GM23338 (cell line): ENCODE results near the gene CHST14.

Source experiments
- CREB1 ChIP-seq: fragments of 250-450 bp; sonication (Bioruptor Pico); IDR thresholded peaks from 2 replicates; pipeline ENCODE4 v1.5.0; 2020; ENCODE audit warnings: low read depth, mild to moderate bottlenecking, moderate library complexity
- EZH2 ChIP-seq: fragments of 200-600 bp; sonication (generic); IDR thresholded peaks from one replicate; pipeline ENCODE4 v1.8.0; 2017; ENCODE audit warnings: antibody characterized with exemption, mild to moderate bottlenecking, low read depth; ENCODE audit not compliant: unreplicated experiment
- POLR2AphosphoS5 ChIP-seq: IDR thresholded peaks from 2 replicates; pipeline ENCODE4 v1.6.1; 2016; ENCODE audit warnings: antibody characterized with exemption, low read depth
- TF ChIP-seq, protein P1 (sequence below): IDR thresholded peaks from one replicate; pipeline ENCODE4 v1.6.1; 2018; ENCODE audit warnings: antibody characterized with exemption; ENCODE audit not compliant: unreplicated experiment
- TF ChIP-seq, protein P2 (sequence below), 2 experiments: fragments of 200-600 bp in 1 of 2; sonication (generic) in 1 of 2; conservative IDR thresholded peaks; 2 replicates each; pipeline versions ENCODE4 v1.5.1 to v1.6.1; 2016 to 2017; ENCODE audit warnings: antibody characterized with exemption in 2 of 2, low read depth in 2 of 2, mild to moderate bottlenecking in 2 of 2, moderate library complexity in 1 of 2
- TF ChIP-seq, protein P3 (sequence below): IDR thresholded peaks from 2 replicates; pipeline ENCODE4 v1.6.1; 2016; ENCODE audit warnings: antibody characterized with exemption

DNA sequence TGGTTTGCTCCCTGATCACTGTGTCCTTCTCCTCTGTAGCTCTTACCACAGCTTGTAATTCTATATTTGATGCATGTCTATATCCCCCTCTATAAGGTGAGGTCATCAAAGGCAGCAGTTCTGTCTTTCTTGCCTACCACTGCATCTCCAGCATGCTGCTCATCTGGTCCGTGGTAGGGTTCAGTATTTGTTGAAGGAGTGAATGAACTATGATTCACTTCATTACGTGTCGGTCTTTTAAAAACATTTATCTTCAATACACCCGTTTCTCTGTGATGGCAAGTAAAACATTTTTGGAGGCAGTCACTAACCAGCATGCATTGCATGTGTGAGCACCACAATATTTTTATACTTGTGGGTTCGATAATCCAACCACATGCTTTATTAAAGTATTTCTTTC is 27.6 kb downstream of the CHST14 start:
- TF ChIP-seq, protein P1, sequence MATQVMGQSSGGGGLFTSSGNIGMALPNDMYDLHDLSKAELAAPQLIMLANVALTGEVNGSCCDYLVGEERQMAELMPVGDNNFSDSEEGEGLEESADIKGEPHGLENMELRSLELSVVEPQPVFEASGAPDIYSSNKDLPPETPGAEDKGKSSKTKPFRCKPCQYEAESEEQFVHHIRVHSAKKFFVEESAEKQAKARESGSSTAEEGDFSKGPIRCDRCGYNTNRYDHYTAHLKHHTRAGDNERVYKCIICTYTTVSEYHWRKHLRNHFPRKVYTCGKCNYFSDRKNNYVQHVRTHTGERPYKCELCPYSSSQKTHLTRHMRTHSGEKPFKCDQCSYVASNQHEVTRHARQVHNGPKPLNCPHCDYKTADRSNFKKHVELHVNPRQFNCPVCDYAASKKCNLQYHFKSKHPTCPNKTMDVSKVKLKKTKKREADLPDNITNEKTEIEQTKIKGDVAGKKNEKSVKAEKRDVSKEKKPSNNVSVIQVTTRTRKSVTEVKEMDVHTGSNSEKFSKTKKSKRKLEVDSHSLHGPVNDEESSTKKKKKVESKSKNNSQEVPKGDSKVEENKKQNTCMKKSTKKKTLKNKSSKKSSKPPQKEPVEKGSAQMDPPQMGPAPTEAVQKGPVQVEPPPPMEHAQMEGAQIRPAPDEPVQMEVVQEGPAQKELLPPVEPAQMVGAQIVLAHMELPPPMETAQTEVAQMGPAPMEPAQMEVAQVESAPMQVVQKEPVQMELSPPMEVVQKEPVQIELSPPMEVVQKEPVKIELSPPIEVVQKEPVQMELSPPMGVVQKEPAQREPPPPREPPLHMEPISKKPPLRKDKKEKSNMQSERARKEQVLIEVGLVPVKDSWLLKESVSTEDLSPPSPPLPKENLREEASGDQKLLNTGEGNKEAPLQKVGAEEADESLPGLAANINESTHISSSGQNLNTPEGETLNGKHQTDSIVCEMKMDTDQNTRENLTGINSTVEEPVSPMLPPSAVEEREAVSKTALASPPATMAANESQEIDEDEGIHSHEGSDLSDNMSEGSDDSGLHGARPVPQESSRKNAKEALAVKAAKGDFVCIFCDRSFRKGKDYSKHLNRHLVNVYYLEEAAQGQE = no peak
- TF ChIP-seq, protein P2, sequence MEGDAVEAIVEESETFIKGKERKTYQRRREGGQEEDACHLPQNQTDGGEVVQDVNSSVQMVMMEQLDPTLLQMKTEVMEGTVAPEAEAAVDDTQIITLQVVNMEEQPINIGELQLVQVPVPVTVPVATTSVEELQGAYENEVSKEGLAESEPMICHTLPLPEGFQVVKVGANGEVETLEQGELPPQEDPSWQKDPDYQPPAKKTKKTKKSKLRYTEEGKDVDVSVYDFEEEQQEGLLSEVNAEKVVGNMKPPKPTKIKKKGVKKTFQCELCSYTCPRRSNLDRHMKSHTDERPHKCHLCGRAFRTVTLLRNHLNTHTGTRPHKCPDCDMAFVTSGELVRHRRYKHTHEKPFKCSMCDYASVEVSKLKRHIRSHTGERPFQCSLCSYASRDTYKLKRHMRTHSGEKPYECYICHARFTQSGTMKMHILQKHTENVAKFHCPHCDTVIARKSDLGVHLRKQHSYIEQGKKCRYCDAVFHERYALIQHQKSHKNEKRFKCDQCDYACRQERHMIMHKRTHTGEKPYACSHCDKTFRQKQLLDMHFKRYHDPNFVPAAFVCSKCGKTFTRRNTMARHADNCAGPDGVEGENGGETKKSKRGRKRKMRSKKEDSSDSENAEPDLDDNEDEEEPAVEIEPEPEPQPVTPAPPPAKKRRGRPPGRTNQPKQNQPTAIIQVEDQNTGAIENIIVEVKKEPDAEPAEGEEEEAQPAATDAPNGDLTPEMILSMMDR (conservative IDR thresholded peaks at IDR 0.05; ENCODE audit: low read depth in 2 of 2) = no peak
- no peak for TF ChIP-seq CREB1 (CRISPR knock-in tag)
- no peak for TF ChIP-seq EZH2
- no peak for TF ChIP-seq POLR2AphosphoS5
- TF ChIP-seq, protein P3, sequence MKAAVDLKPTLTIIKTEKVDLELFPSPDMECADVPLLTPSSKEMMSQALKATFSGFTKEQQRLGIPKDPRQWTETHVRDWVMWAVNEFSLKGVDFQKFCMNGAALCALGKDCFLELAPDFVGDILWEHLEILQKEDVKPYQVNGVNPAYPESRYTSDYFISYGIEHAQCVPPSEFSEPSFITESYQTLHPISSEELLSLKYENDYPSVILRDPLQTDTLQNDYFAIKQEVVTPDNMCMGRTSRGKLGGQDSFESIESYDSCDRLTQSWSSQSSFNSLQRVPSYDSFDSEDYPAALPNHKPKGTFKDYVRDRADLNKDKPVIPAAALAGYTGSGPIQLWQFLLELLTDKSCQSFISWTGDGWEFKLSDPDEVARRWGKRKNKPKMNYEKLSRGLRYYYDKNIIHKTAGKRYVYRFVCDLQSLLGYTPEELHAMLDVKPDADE = no peak
